Measurements from ENCODE around the gene IFT80. TPM values are rescaled to one million over a fixed set of nuclear protein-coding genes. Genes with fewer than 3 reads are reported as not detected.

IFT80 gene
- total RNA-seq, 6 donors from 2014 or later: 12.1 to 68.1 (median 28.4) TPM

GRCh38 chr3:160302806-160303205 is 96.2 kb downstream of the IFT80 start:
- peaks cover 0 to 19% (median 5%) of the 10 kb centered on the region in 4 donors for H3K36me3 ChIP-seq
- H3K4me1 ChIP-seq: no peaks in the 10 kb centered on the region
- no peaks in the 10 kb centered on the region for H3K27me3 ChIP-seq
- H3K4me3 ChIP-seq: no peak overlapping the region
- ATAC-seq (ENCODE audit: low FRiP score in 2 of 2): no peak
- no peaks in the 10 kb centered on the region for H3K9me3 ChIP-seq
- TF ChIP-seq EP300 (IDR thresholded peaks at IDR 0.05) (no peak), POLR2A (IDR thresholded peaks at IDR 0.05) (no peak), POLR2AphosphoS5 (IDR thresholded peaks at IDR 0.05) (no peak), CTCF (IDR thresholded peaks at IDR 0.05) (no peak)
- no peak for DNase-seq
- no peak overlapping the region for H3K27ac ChIP-seq

- Histone ChIP-seq H3K27ac (no peak overlapping the region), H3K4me3 (no peak overlapping the region), H3K9me3 (no peaks in the 10 kb centered on the region), H3K4me1 (no peaks in the 10 kb centered on the region), H3K27me3 (no peaks in the 10 kb centered on the region), H3K36me3 (peaks cover 0 to 7% (median 0%) of the 10 kb centered on the region in 4 donors)
- no peak for TF ChIP-seq EP300 (IDR thresholded peaks at IDR 0.05)
- no peak for ATAC-seq (ENCODE audit: low FRiP score in 2 of 2)
- DNase-seq: no peak
Observed at GRCh38 chr3:160296591-160296990, 102.4 kb downstream of the IFT80 start.

GRCh38 chr3:160291909-160292299 is 107.1 kb downstream of the IFT80 start:
- no peak overlapping the region for H3K27ac ChIP-seq
- DNase-seq: no peak
- WGBS, 2 donors: 95 to 100% methylated on average over 3 of the region's 3 CpGs

GRCh38 chr3:160291290-160291908 is 107.6 kb downstream of the IFT80 start:
- Histone ChIP-seq H3K4me3 (no peak overlapping the region), H3K36me3 (peaks cover 0 to 3% (median 0%) of the 10 kb centered on the region in 4 donors), H3K9me3 (no peaks in the 10 kb centered on the region), H3K27ac (no peak overlapping the region), H3K4me1 (no peaks in the 10 kb centered on the region), H3K27me3 (no peaks in the 10 kb centered on the region)
- TF ChIP-seq EP300 (IDR thresholded peaks at IDR 0.05) (no peak), POLR2AphosphoS5 (IDR thresholded peaks at IDR 0.05) (no peak), CTCF (IDR thresholded peaks at IDR 0.05) (no peak), POLR2A (IDR thresholded peaks at IDR 0.05) (no peak)
- ATAC-seq (ENCODE audit: low FRiP score in 2 of 2): no peak
- WGBS, 2 donors: 94 to 95% methylated on average over 5 of the region's 5 CpGs
- no peak for DNase-seq

More at GRCh38 chr3:160291909-160292299, 107.1 kb downstream of the IFT80 start:
- Histone ChIP-seq H3K4me3 (no peak overlapping the region), H3K27me3 (no peaks in the 10 kb centered on the region), H3K36me3 (peaks cover 0 to 3% (median 0%) of the 10 kb centered on the region in 4 donors), H3K4me1 (no peaks in the 10 kb centered on the region), H3K9me3 (no peaks in the 10 kb centered on the region)
- no peak for ATAC-seq (ENCODE audit: low FRiP score in 2 of 2)
- TF ChIP-seq CTCF (IDR thresholded peaks at IDR 0.05): no peak
- TF ChIP-seq POLR2A (IDR thresholded peaks at IDR 0.05): no peak
- TF ChIP-seq EP300 (IDR thresholded peaks at IDR 0.05): no peak
- TF ChIP-seq POLR2AphosphoS5 (IDR thresholded peaks at IDR 0.05): no peak

- no peaks in the 10 kb centered on the region for H3K4me1 ChIP-seq
- no peak overlapping the region for H3K27ac ChIP-seq
- TF ChIP-seq POLR2A (IDR thresholded peaks at IDR 0.05) (no peak), POLR2AphosphoS5 (IDR thresholded peaks at IDR 0.05) (no peak), EP300 (IDR thresholded peaks at IDR 0.05) (no peak), CTCF (IDR thresholded peaks at IDR 0.05) (no peak)
- no peaks in the 10 kb centered on the region for H3K9me3 ChIP-seq
- no peak for ATAC-seq (ENCODE audit: low FRiP score in 2 of 2)
- H3K36me3 ChIP-seq: no peaks in the 10 kb centered on the region
- 97 to 100% methylated on average over 1 of the region's 1 CpG for WGBS, 2 donors
- H3K4me3 ChIP-seq: no peak overlapping the region
- H3K27me3 ChIP-seq: no peaks in the 10 kb centered on the region
- DNase-seq: no peak
Observed at GRCh38 chr3:160287666-160288065, 111.4 kb downstream of the IFT80 start.
